PC-9 (cell line): ENCODE data around the gene PDE4D. TPM values are rescaled to one million over a fixed set of nuclear protein-coding genes. Genes with fewer than 3 reads are reported as not detected.

ENCODE experiments used
- BruUV-seq: library from RNA; stranded (reverse); fragments of 400-500 nt; replicated peaks from 2 replicates; lab custom pipeline; 2021; lab: Mats Ljungman, UMichigan
- CTCF ChIA-PET: fragments of 300-600 bp; sonication (Branson Sonifier 250); formaldehyde crosslinking; loops from one replicate; lab custom pipeline; 2022; ENCODE audit warnings: antibody characterized with exemption; lab: Charles Lee
- POLR2A ChIA-PET: fragments of 300-600 bp; sonication (Branson Sonifier 250); formaldehyde crosslinking; loops from one replicate; lab custom pipeline; 2022; ENCODE audit warnings: antibody characterized with exemption; ENCODE audit not compliant: unreplicated experiment; lab: Charles Lee
- DNase-seq, 2 experiments: peaks; one replicate each; pipeline versions ENCODE4 v3.0.0 to v3.0.0-alpha.2; 2015 to 2022; ENCODE audit warnings: mixed read lengths in 1 of 2
- H2AFZ ChIP-seq: fragments of 200-600 bp; sonication (generic); 2 replicates; pipeline ENCODE4 v1.8.1; 2017; ENCODE audit warnings: antibody characterized with exemption
- H3F3A ChIP-seq: fragments of 200-600 bp; sonication (generic); 2 replicates; pipeline ENCODE4 v1.8.1; 2017; ENCODE audit warnings: antibody characterized with exemption, mild to moderate bottlenecking, low read depth; ENCODE audit not compliant: insufficient read depth
- H3K27ac ChIP-seq: fragments of 200-600 bp; sonication (generic); 2 replicates; pipeline ENCODE4 v1.6.1; 2016; ENCODE audit warnings: mixed run types
- H3K27me3 ChIP-seq: fragments of 200-600 bp; sonication (generic); 2 replicates; pipeline ENCODE4 v1.6.1; 2016; ENCODE audit warnings: low read depth, mixed run types; ENCODE audit not compliant: insufficient read depth
- H3K36me3 ChIP-seq: fragments of 200-600 bp; sonication (generic); 2 replicates; pipeline ENCODE4 v1.6.1; 2016; ENCODE audit warnings: low read depth, mixed run types
- H3K4me1 ChIP-seq: fragments of 200-600 bp; sonication (generic); replicated peaks from 2 replicates; pipeline ENCODE4 v1.6.1; 2016; ENCODE audit warnings: mixed run types; ENCODE audit not compliant: insufficient read depth
- H3K4me2 ChIP-seq: fragments of 200-600 bp; sonication (generic); 2 replicates; pipeline ENCODE4 v1.6.1; 2017; ENCODE audit warnings: mixed run types
- H3K4me3 ChIP-seq: fragments of 200-600 bp; sonication (generic); 2 replicates; pipeline ENCODE4 v1.6.1; 2016; ENCODE audit warnings: mixed run types
- H3K79me2 ChIP-seq: fragments of 200-600 bp; sonication (generic); 2 replicates; pipeline ENCODE4 v1.6.1; 2017; ENCODE audit warnings: low read depth, mixed run types
- H3K9me2 ChIP-seq: fragments of 200-600 bp; sonication (generic); 2 replicates; pipeline ENCODE4 v1.8.1; 2017; ENCODE audit warnings: mild to moderate bottlenecking; ENCODE audit not compliant: insufficient read depth
- H3K9me3 ChIP-seq: fragments of 200-600 bp; sonication (generic); 2 replicates; pipeline ENCODE4 v1.8.1; 2016; ENCODE audit warnings: low read depth; ENCODE audit not compliant: insufficient read depth
- H4K20me1 ChIP-seq: fragments of 200-600 bp; sonication (generic); 2 replicates; pipeline ENCODE4 v1.8.1; 2017; ENCODE audit not compliant: insufficient read depth
- EZH2 ChIP-seq: fragments of 200-600 bp; sonication (generic); IDR thresholded peaks from 2 replicates; pipeline ENCODE4 v1.8.0; 2017; ENCODE audit warnings: antibody characterized with exemption, low read depth
- intact Hi-C: fragments of 100-400 bp; cut with micrococcal nuclease; formaldehyde crosslinking; loops from one replicate; pipeline ENCODE4 v1.10.0; 2022; ENCODE audit not compliant: unreplicated experiment
- total RNA-seq: library from RNA; stranded (reverse); gene quantifications from 2 replicates; pipeline ENCODE4 v1.2.3, GENCODE V29; 2021
- TF ChIP-seq, protein P1 (sequence below): fragments of 200-600 bp; sonication (generic); conservative IDR thresholded peaks from 2 replicates; pipeline ENCODE4 v1.6.1; 2017; ENCODE audit warnings: mixed run types, antibody characterized with exemption, mild to moderate bottlenecking, moderate library complexity

The PDE4D gene
- total RNA-seq, 1 experiment from 2014 or later, result 9.8 TPM

DNA sequence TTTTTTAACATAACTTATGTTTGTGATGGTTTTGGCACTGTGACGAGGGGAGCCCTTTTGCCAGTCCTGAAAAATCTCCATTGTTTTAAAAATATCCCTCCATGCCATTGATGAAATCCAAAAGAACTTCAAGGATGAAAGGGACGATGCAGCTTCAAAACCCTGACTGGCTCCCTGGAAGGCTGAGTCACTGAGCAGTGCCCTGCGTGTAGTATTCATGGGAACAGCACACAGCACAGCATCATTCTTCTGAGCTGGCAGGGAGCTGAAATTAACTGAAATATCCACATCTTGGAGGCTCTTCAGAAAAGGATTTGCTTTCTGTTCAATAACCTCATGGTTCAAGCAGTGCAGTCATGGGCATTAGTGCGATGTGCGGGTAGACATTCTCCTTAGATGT lies 29.7 kb downstream of the PDE4D start:
- intact Hi-C loops, result no loop called here
- Histone ChIP-seq H3K4me2 (no peak overlapping the region), H3K36me3 (no peaks in the 10 kb centered on the region), H3K27ac (no peak overlapping the region), H3K9me3 (no peaks in the 10 kb centered on the region), H3K4me1 (no peaks in the 10 kb centered on the region), H2AFZ (no peak overlapping the region; the same call in 1 of the 2 replicates), H3K4me3 (no peak overlapping the region), H3K9me2 (0 out of 2 replicates have a peak, but pooled peaks cover 6% of the 10 kb centered on the region), H4K20me1 (no peaks in the 10 kb centered on the region), H3F3A (no peaks in the 10 kb centered on the region), H3K79me2 (no peaks in the 10 kb centered on the region), H3K27me3 (no peaks in the 10 kb centered on the region)
- ChIA-PET CTCF (no interaction called here), POLR2A (no interaction called here)
- TF ChIP-seq, protein P1, sequence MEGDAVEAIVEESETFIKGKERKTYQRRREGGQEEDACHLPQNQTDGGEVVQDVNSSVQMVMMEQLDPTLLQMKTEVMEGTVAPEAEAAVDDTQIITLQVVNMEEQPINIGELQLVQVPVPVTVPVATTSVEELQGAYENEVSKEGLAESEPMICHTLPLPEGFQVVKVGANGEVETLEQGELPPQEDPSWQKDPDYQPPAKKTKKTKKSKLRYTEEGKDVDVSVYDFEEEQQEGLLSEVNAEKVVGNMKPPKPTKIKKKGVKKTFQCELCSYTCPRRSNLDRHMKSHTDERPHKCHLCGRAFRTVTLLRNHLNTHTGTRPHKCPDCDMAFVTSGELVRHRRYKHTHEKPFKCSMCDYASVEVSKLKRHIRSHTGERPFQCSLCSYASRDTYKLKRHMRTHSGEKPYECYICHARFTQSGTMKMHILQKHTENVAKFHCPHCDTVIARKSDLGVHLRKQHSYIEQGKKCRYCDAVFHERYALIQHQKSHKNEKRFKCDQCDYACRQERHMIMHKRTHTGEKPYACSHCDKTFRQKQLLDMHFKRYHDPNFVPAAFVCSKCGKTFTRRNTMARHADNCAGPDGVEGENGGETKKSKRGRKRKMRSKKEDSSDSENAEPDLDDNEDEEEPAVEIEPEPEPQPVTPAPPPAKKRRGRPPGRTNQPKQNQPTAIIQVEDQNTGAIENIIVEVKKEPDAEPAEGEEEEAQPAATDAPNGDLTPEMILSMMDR, result no peak
- TF ChIP-seq EZH2, result no peak
- no peak for DNase-seq
- no TSS peak for BruUV-seq

DNA sequence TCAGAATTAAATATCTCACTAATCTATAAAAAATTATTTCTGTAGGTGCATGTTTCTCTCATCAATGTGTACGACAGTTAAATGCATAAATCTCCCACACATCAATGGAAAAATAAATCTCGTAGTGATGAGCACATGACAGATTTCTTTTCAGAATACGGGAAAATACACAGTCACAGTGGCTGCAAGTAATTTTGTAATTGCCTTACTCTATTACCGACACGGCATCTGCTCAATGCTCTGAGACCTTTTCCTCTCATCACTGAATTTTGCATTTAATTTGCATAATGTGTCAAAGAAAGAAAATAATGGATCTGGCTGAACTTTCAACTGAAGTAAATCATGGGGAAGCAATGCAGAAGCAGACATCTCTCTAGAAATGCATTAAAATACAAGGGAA lies 37.2 kb downstream of the PDE4D start:
- BruUV-seq, result no TSS peak
- Histone ChIP-seq H3K4me1 (no peaks in the 10 kb centered on the region), H3K9me2 (0 out of 2 replicates have a peak, but pooled peaks cover 6% of the 10 kb centered on the region), H3K27ac (no peak overlapping the region), H3K36me3 (no peaks in the 10 kb centered on the region), H4K20me1 (no peaks in the 10 kb centered on the region), H3K4me3 (no peak overlapping the region), H3K79me2 (no peaks in the 10 kb centered on the region), H3F3A (no peaks in the 10 kb centered on the region), H3K4me2 (no peak overlapping the region), H3K27me3 (no peaks in the 10 kb centered on the region), H3K9me3 (no peaks in the 10 kb centered on the region), H2AFZ (no peak overlapping the region)
- TF ChIP-seq EZH2, result no peak
- TF ChIP-seq, protein P1, result no peak
- intact Hi-C loops, result no loop called here
- no peak for DNase-seq
- CTCF ChIA-PET, result no interaction called here
- POLR2A ChIA-PET, result no interaction called here

DNA sequence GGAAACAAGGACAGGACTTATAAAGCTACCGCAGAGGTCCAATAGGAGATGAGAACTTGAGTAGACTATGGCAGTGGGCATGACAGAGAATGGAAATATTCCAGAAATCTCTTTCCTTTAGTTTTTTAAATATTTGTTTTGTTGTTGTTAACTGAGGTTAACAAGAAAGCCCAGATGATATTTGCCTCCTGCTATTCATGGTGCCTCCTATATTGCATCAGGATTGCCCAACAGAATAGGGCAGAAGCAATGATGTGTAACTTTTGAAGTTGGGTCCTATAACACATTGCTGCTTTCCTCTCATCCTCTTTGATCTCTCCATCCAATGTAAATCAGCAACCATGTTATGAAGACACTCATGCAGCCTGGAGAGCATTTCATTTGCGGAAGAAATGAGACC lies 42.8 kb downstream of the PDE4D start:
- Histone ChIP-seq H3K4me2 (no peak overlapping the region), H3F3A (no peaks in the 10 kb centered on the region), H3K27me3 (no peaks in the 10 kb centered on the region), H3K4me3 (no peak overlapping the region), H2AFZ (no peak overlapping the region), H3K4me1 (no peaks in the 10 kb centered on the region), H3K9me2 (no peaks in the 10 kb centered on the region), H4K20me1 (no peaks in the 10 kb centered on the region), H3K27ac (no peak overlapping the region), H3K36me3 (no peaks in the 10 kb centered on the region), H3K79me2 (no peaks in the 10 kb centered on the region), H3K9me3 (no peaks in the 10 kb centered on the region)
- no TSS peak for BruUV-seq
- TF ChIP-seq, protein P1, result no peak
- TF ChIP-seq EZH2, result no peak
- DNase-seq, result no peak
- ChIA-PET POLR2A (no interaction called here), CTCF (no interaction called here)
- intact Hi-C loops, result no loop called here
